ENCODE measurements around the gene IQCK.

DNA sequence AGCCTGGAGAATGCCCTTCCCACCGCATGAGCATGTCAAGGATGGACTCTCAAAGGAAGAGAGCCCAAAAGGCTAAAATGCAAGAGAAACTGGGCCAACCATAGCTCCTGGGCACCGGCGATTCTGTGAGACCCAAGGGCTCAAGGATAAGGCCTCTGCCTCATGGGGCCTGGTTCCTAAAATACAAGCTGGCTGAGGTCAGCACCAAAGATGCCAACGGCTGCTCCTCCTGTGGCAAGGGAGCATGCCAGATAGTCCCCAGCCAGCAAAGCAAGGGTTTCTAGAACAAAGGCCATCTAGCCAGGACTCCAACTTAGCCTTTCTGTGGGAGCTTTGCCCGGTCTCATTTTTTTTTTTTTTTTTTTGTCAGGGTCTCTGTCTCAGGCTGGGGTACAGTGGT, 146.5 kb downstream of the IQCK start:
- TF ChIP-seq, protein P1, sequence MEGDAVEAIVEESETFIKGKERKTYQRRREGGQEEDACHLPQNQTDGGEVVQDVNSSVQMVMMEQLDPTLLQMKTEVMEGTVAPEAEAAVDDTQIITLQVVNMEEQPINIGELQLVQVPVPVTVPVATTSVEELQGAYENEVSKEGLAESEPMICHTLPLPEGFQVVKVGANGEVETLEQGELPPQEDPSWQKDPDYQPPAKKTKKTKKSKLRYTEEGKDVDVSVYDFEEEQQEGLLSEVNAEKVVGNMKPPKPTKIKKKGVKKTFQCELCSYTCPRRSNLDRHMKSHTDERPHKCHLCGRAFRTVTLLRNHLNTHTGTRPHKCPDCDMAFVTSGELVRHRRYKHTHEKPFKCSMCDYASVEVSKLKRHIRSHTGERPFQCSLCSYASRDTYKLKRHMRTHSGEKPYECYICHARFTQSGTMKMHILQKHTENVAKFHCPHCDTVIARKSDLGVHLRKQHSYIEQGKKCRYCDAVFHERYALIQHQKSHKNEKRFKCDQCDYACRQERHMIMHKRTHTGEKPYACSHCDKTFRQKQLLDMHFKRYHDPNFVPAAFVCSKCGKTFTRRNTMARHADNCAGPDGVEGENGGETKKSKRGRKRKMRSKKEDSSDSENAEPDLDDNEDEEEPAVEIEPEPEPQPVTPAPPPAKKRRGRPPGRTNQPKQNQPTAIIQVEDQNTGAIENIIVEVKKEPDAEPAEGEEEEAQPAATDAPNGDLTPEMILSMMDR (tag by site-specific recombination; IDR thresholded peaks at IDR 0.05) = no peak
- TF ChIP-seq ZNF776 (tag by site-specific recombination; IDR thresholded peaks at IDR 0.05; ENCODE audit: borderline replicate concordance) = no peak
- no peak for TF ChIP-seq ZNF157 (tag by site-specific recombination; IDR thresholded peaks at IDR 0.05)

All from HEK293 (cell line).